Measurements from ENCODE around the gene SPATA13. TPM values are rescaled to one million over a fixed set of nuclear protein-coding genes. Genes with fewer than 3 reads are reported as not detected.

The SPATA13 gene
- total and polyA plus RNA-seq, 4 donors, result 10.5 to 36.7 (median 20.1) TPM

GRCh38 chr13:24168979-24169378 lies 8.5 kb downstream of the SPATA13 start:
- WGBS, 2 donors, result 70 to 86% methylated on average over 5 of the region's 5 CpGs
- no peak for ATAC-seq (ENCODE audit: insufficient read depth, low FRiP score)

GRCh38 chr13:24172071-24172470 lies 11.6 kb downstream of the SPATA13 start:
- Histone ChIP-seq H3K27ac (ENCODE audit: low read depth in 1 of 2, low read length in 1 of 2) (no peak overlapping the region), H3K27me3 (ENCODE audit: control insufficient read depth in 3 of 3, insufficient read depth in 3 of 3, low read length in 2 of 3) (no peaks in the 10 kb centered on the region), H3K9ac (ENCODE audit: insufficient read depth in 1 of 2, low read length in 2 of 2) (no peak overlapping the region), H3K9me3 (ENCODE audit: control insufficient read depth in 4 of 4, insufficient read depth in 3 of 4, low read length in 3 of 4) (no peaks in the 10 kb centered on the region), H3K4me3 (no peak overlapping the region), H3K36me3 (ENCODE audit: control insufficient read depth in 4 of 4, insufficient read depth in 4 of 4, low read length in 4 of 4) (peaks cover 0 to 3% (median 0%) of the 10 kb centered on the region in 4 donors), H3K4me1 (ENCODE audit: control insufficient read depth in 5 of 5, insufficient read depth in 5 of 5, low read length in 5 of 5) (peaks cover 0 to 7% (median 0%) of the 10 kb centered on the region in 5 donors)
- ATAC-seq (ENCODE audit: insufficient read depth, low FRiP score) (no peak), DNase-seq (no peak)
- 97 to 98% methylated on average over 4 of the region's 4 CpGs for WGBS, 2 donors
- no peak for TF ChIP-seq CTCF (IDR thresholded peaks at IDR 0.05; ENCODE audit: control extremely low read depth, extremely low read depth)

More at GRCh38 chr13:24168979-24169378, 8.5 kb downstream of the SPATA13 start:
- H3K27me3 ChIP-seq (ENCODE audit: control insufficient read depth in 3 of 3, insufficient read depth in 3 of 3, low read length in 2 of 3), result no peaks in the 10 kb centered on the region
- H3K4me1 ChIP-seq (ENCODE audit: control insufficient read depth in 5 of 5, insufficient read depth in 5 of 5, low read length in 5 of 5), result peaks cover 0 to 2% (median 0%) of the 10 kb centered on the region in 5 donors
- H3K36me3 ChIP-seq (ENCODE audit: control insufficient read depth in 4 of 4, insufficient read depth in 4 of 4, low read length in 4 of 4), result peaks cover 0 to 6% (median 0%) of the 10 kb centered on the region in 4 donors
- TF ChIP-seq CTCF (IDR thresholded peaks at IDR 0.05; ENCODE audit: control extremely low read depth, extremely low read depth), result no peak
- no peak for DNase-seq
- H3K27ac ChIP-seq (ENCODE audit: low read depth in 1 of 2, low read length in 1 of 2), result no peak overlapping the region
- no peak overlapping the region for H3K4me3 ChIP-seq
- H3K9me3 ChIP-seq (ENCODE audit: control insufficient read depth in 4 of 4, insufficient read depth in 3 of 4, low read length in 3 of 4), result no peaks in the 10 kb centered on the region
- H3K9ac ChIP-seq (ENCODE audit: insufficient read depth in 1 of 2, low read length in 2 of 2), result no peak overlapping the region

GRCh38 chr13:24173795-24174194 lies 13.3 kb downstream of the SPATA13 start:
- 58 to 78% methylated on average over 2 of the region's 2 CpGs for WGBS, 2 donors

More at GRCh38 chr13:24173795-24174194, 13.3 kb downstream of the SPATA13 start:
- no peak for ATAC-seq (ENCODE audit: insufficient read depth, low FRiP score)
- no peak overlapping the region for H3K27ac ChIP-seq (ENCODE audit: low read depth in 1 of 2, low read length in 1 of 2)
- peaks cover 0 to 7% (median 0%) of the 10 kb centered on the region in 5 donors for H3K4me1 ChIP-seq (ENCODE audit: control insufficient read depth in 5 of 5, insufficient read depth in 5 of 5, low read length in 5 of 5)
- no peak overlapping the region for H3K4me3 ChIP-seq
- H3K9ac ChIP-seq (ENCODE audit: insufficient read depth in 1 of 2, low read length in 2 of 2), result no peak overlapping the region
- no peaks in the 10 kb centered on the region for H3K9me3 ChIP-seq (ENCODE audit: control insufficient read depth in 4 of 4, insufficient read depth in 3 of 4, low read length in 3 of 4)
- no peaks in the 10 kb centered on the region for H3K27me3 ChIP-seq (ENCODE audit: control insufficient read depth in 3 of 3, insufficient read depth in 3 of 3, low read length in 2 of 3)
- peaks cover 0 to 1% (median 0%) of the 10 kb centered on the region in 4 donors for H3K36me3 ChIP-seq (ENCODE audit: control insufficient read depth in 4 of 4, insufficient read depth in 4 of 4, low read length in 4 of 4)
- DNase-seq, result no peak
- no peak for TF ChIP-seq CTCF (IDR thresholded peaks at IDR 0.05; ENCODE audit: control extremely low read depth, extremely low read depth)
